AG04450 (cell line): Measurements from ENCODE around the gene URAD. TPM values are rescaled to one million over a fixed set of nuclear protein-coding genes. Genes with fewer than 3 reads are reported as not detected.

Experiments used
- CTCF ChIA-PET: fragments of 300-600, 350-600 bp; formaldehyde crosslinking; extraction: SDS; loops from one replicate; lab custom pipeline; 2022; ENCODE audit warnings: antibody characterized with exemption, inconsistent platforms; lab: Charles Lee
- POLR2A ChIA-PET: fragments of 350-600 bp; formaldehyde crosslinking; extraction: SDS; loops from one replicate; lab custom pipeline; 2021; ENCODE audit warnings: antibody characterized with exemption, inconsistent platforms; lab: Yijun Ruan, JAX
- DNase-seq: peaks from one replicate; pipeline ENCODE4 v3.0.0-alpha.2; 2011; ENCODE audit warnings: low read depth, low spot score
- H3K27ac ChIP-seq: one replicate; pipeline ENCODE4 v1.5.1; 2012; ENCODE audit warnings: low read depth, low read length, control low read depth
- H3K27me3 ChIP-seq: one replicate; pipeline ENCODE4 v1.6.0; 2012; ENCODE audit warnings: low read length; ENCODE audit not compliant: control insufficient read depth, insufficient read depth
- H3K4me3 ChIP-seq: 2 replicates; pipeline ENCODE4 v1.5.1; 2011; ENCODE audit warnings: mild to moderate bottlenecking, low read depth, low read length, control low read depth
- H3K9me3 ChIP-seq: 2 replicates; pipeline ENCODE4 v1.5.1; 2012; ENCODE audit warnings: low read length; ENCODE audit not compliant: control insufficient read depth, insufficient read depth
- polyA plus RNA-seq: library from polyadenylated mRNA; depleted of rRNA; stranded (reverse); fragments of >200 nt; gene quantifications from 2 replicates; pipeline ENCODE4 v1.2.3, GENCODE V29; 2011
- TF ChIP-seq, protein P1 (sequence below): IDR thresholded peaks from 2 replicates; pipeline ENCODE4 v1.5.1; 2011; ENCODE audit warnings: low read depth, low read length, control low read depth, inconsistent platforms

Gene URAD
- polyA plus RNA-seq, 1 experiment, result not detected

DNA sequence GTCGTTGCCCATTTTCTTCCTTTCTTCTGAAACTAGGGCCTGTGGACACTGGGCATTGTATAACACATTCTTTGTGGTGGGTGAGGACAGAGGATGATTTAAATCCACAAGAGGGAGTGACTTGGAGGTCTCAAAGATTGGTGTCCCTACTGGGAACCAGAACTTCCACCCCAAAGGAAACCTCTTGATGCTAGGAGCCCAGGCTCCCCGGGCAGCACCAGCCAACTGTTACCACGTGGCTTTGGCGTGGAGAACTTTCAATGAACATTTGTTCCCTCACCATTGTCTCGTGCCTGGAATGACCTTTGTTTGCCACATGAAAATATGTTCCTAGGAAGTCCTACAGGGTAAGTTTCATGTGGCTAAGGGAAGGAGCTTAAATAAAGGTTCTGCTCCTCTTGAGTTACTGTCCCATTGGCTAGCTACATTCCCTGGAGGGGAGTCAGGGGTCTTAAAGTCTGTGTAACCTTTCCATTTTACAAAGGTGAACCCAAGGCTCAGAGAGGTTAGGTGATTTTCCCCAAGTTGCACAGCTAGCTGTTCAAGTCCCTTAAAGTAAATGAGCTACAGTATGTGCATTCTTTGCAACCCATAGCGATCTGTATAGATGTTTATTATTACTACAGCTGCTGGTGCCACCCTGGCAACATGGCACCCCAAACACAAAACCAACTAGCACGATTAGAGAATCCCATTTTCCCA lies 14.4 kb downstream of the URAD start:
- no peak for DNase-seq
- TF ChIP-seq, protein P1, sequence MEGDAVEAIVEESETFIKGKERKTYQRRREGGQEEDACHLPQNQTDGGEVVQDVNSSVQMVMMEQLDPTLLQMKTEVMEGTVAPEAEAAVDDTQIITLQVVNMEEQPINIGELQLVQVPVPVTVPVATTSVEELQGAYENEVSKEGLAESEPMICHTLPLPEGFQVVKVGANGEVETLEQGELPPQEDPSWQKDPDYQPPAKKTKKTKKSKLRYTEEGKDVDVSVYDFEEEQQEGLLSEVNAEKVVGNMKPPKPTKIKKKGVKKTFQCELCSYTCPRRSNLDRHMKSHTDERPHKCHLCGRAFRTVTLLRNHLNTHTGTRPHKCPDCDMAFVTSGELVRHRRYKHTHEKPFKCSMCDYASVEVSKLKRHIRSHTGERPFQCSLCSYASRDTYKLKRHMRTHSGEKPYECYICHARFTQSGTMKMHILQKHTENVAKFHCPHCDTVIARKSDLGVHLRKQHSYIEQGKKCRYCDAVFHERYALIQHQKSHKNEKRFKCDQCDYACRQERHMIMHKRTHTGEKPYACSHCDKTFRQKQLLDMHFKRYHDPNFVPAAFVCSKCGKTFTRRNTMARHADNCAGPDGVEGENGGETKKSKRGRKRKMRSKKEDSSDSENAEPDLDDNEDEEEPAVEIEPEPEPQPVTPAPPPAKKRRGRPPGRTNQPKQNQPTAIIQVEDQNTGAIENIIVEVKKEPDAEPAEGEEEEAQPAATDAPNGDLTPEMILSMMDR, result no peak
- Histone ChIP-seq H3K27me3 (peaks cover 91% of the 10 kb centered on the region), H3K4me3 (no peak overlapping the region), H3K27ac (no peak overlapping the region), H3K9me3 (no peaks in the 10 kb centered on the region; the same call in 1 of the 2 replicates)
- CTCF ChIA-PET, result interaction anchor here (0.9 to 1.6 kb wide), 2 partner anchors 20 to 612 kb away, joined by 4 to 6 read pairs; no protein-coding TSS in a partner anchor
- POLR2A ChIA-PET, result no interaction called here

DNA sequence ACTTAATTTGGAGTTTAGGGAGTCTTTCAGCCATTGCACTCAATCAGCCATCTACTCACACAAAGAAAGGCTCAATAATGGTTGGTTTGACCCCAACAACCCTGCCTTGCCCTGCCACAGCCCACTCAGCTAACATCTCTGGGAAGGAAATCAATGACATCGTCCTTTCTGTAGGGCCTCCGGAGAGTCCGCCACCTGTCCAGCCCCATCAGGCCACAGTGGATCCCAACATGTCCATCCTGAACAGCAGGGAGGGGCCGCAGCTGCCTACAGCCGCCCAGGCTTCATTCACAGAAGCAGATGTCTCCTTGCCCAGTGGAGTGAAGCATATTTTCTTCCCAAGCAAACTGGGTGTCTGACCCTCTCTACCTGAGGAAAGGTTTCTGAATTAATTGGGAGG lies 15.2 kb downstream of the URAD start:
- CTCF ChIA-PET, result interaction anchor here (0.7 to 1.6 kb wide), 5 partner anchors 11 to 612 kb away, joined by 3 to 6 read pairs (median 4); no protein-coding TSS in a partner anchor
- no peak for DNase-seq
- POLR2A ChIA-PET, result no interaction called here
- no peak overlapping the region for H3K4me3 ChIP-seq
- no peaks in the 10 kb centered on the region; the same call in 1 of the 2 replicates for H3K9me3 ChIP-seq
- H3K27me3 ChIP-seq, result peaks cover 91% of the 10 kb centered on the region
- TF ChIP-seq, protein P1, result no peak
- H3K27ac ChIP-seq, result no peak overlapping the region

DNA sequence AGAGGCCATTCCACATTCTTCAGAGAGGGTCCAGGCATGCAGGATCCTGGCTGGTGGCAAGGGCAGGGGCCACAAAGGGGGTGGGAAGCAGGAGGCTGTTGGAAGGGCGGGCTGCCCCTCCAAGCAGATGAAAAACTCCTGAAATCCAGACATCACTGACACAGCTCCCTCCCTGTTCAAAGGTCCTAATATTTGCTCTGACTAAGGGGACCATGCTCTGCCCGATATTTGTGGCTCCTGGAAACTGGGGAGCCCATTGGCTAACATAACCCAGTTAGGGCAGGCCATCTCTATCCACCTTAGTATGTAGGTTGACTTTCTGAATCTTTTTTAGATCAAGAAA lies 16.0 kb downstream of the URAD start:
- TF ChIP-seq, protein P1, result no peak
- ChIA-PET POLR2A (no interaction called here), CTCF (interaction anchor here (0.7 to 1.3 kb wide), 4 partner anchors 12 to 611 kb away, joined by 3 to 5 read pairs (median 4); no protein-coding TSS in a partner anchor)
- peaks cover 96% of the 10 kb centered on the region for H3K27me3 ChIP-seq
- no peak overlapping the region for H3K27ac ChIP-seq
- H3K4me3 ChIP-seq, result no peak overlapping the region
- H3K9me3 ChIP-seq, result no peaks in the 10 kb centered on the region; the same call in 1 of the 2 replicates
- DNase-seq, result no peak

DNA sequence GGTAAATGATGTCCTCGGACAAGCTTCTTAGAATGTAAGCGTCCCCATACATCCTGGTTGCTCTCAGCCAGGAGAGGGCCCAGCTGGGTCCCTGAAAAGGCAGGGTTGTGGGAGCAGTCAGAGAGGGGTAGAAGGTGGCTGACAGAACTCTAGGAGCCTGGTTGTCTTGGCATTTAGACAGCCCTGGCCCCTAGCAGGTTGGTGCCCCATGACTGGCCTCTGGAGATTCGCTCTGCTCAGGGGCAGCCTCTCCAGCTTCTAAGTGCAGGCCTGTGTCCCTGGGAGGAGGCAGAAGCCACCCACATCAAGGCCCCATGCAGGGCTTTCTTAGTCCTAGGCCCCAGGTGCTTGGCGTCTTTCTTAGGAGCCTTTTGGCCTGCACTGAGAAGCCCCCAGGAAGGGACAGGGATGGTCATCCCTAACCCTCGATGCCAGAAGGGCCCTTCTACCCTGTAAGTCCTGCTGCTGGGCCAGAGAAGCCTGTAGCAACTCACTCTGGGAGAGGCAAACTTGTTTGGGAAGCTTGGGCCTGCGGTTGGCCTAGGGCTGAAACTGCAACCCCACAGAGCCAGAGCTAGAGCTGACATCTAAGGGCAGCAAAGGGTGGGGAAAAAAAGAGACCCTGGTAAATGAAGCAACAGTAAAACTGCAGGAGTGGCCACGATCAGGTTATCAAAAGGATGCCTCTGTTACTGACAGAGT lies 16.6 kb downstream of the URAD start:
- Histone ChIP-seq H3K27ac (no peak overlapping the region), H3K27me3 (peaks cover 96% of the 10 kb centered on the region), H3K4me3 (no peak overlapping the region), H3K9me3 (no peaks in the 10 kb centered on the region; the same call in 1 of the 2 replicates)
- CTCF ChIA-PET, result interaction anchor here (1.1 to 1.3 kb wide), 3 partner anchors 13 to 610 kb away, joined by 3 to 5 read pairs (median 4); no protein-coding TSS in a partner anchor
- POLR2A ChIA-PET, result no interaction called here
- no peak for DNase-seq
- TF ChIP-seq, protein P1, result no peak
